KMS-11 (cell line): Measurements from ENCODE around the gene ABLIM2.

ENCODE experiments used
- H2AFZ ChIP-seq: fragments of 200-600 bp; sonication (generic); 2 replicates; pipeline ENCODE4 v1.6.1; 2016; ENCODE audit warnings: antibody characterized with exemption, mixed run types, low read depth
- H3K27ac ChIP-seq: fragments of 200-600 bp; sonication (generic); 2 replicates; pipeline ENCODE4 v1.6.1; 2016; ENCODE audit warnings: mild to moderate bottlenecking, mixed run types
- H3K27me3 ChIP-seq: fragments of 200-600 bp; sonication (generic); 2 replicates; pipeline ENCODE4 v1.6.1; 2017; ENCODE audit warnings: mild to moderate bottlenecking, low read depth, mixed run types, moderate library complexity; ENCODE audit not compliant: insufficient read depth
- H3K36me3 ChIP-seq: fragments of 200-600 bp; sonication (generic); 2 replicates; pipeline ENCODE4 v1.6.1; 2017; ENCODE audit warnings: mild to moderate bottlenecking, mixed run types; ENCODE audit not compliant: insufficient read depth
- H3K4me1 ChIP-seq: fragments of 200-600 bp; sonication (generic); 2 replicates; pipeline ENCODE4 v1.6.1; 2016; ENCODE audit warnings: mild to moderate bottlenecking, low read depth, mixed run types; ENCODE audit not compliant: poor library complexity, severe bottlenecking
- H3K4me2 ChIP-seq: fragments of 200-600 bp; sonication (generic); 2 replicates; pipeline ENCODE4 v1.7.0; 2016; ENCODE audit warnings: mild to moderate bottlenecking, mixed run types
- H3K4me3 ChIP-seq: fragments of 200-600 bp; sonication (generic); IDR thresholded peaks from 2 replicates; pipeline ENCODE4 v1.6.1; 2017; ENCODE audit warnings: low read depth, low read length, mixed read lengths; ENCODE audit not compliant: insufficient read depth
- H3K79me2 ChIP-seq: fragments of 200-600 bp; sonication (generic); 2 replicates; pipeline ENCODE4 v1.6.1; 2016; ENCODE audit warnings: low read depth, mixed run types; ENCODE audit not compliant: insufficient read depth
- H3K9ac ChIP-seq: fragments of 200-600 bp; sonication (generic); 2 replicates; pipeline ENCODE4 v1.6.1; 2016; ENCODE audit warnings: mild to moderate bottlenecking, mixed run types
- H4K20me1 ChIP-seq: fragments of 200-600 bp; sonication (generic); 2 replicates; pipeline ENCODE4 v1.6.1; 2016; ENCODE audit warnings: mild to moderate bottlenecking, mixed run types; ENCODE audit not compliant: insufficient read depth
- CTCF ChIP-seq: fragments of 200-600 bp; sonication (generic); conservative IDR thresholded peaks from 2 replicates; pipeline ENCODE4 v1.6.1; 2017; ENCODE audit warnings: low read depth, mild to moderate bottlenecking, antibody characterized with exemption, low read length, moderate library complexity, mixed read lengths

The ABLIM2 gene

DNA sequence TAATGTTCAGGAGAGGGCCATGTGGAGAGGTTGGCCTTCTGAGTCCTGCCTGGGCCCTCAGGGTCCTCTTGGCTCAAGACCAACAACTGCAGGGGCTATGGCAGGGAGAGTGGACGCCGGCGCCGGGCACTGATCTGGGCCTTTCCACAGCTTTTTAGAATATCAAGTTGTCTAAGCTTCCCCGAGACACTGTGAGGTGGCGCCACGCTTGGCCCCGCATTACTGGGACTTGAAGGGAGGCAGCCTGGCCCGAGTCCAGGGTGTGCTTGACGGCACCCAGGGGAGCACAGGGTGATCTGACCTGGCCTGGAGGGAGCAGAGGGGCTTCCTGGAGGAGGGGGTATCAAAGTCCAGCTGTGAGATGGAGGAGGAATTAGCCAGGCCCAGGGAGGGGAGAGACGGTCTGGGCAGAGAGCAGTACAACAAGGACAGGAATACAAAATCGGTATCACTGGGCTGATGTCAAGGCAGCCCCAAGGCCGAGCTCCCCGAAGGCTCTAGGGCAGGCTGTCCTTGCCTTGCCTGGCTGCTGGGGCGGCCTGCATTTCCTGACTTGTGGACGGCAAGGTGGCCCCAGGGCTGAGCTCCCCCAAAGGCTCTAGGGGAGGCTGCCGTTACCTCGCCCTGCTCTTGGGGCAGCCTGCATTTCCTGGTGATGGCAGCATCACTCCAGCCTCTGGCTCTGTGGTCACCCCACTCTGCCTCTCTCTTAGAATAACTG is 28.1 kb downstream of the ABLIM2 start:
- Histone ChIP-seq H3K9ac (no peak overlapping the region), H3K27ac (no peak overlapping the region)

GRCh38 chr4:8129785-8130184 is 28.8 kb downstream of the ABLIM2 start:
- TF ChIP-seq CTCF, result no peak
- H3K4me2 ChIP-seq, result no peak overlapping the region
- H2AFZ ChIP-seq, result no peak overlapping the region
- no peak overlapping the region for H3K4me3 ChIP-seq
- no peaks in the 10 kb centered on the region for H4K20me1 ChIP-seq
- no peaks in the 10 kb centered on the region for H3K27me3 ChIP-seq
- no peaks in the 10 kb centered on the region for H3K79me2 ChIP-seq
- H3K9ac ChIP-seq, result no peak overlapping the region
- H3K27ac ChIP-seq, result no peak overlapping the region
- H3K36me3 ChIP-seq, result no peaks in the 10 kb centered on the region
- H3K4me1 ChIP-seq, result no peaks in the 10 kb centered on the region

More for the DNA sequence above, 28.1 kb downstream of the ABLIM2 start:
- no peak for TF ChIP-seq CTCF
- Histone ChIP-seq H3K4me2 (no peak overlapping the region), H3K36me3 (no peaks in the 10 kb centered on the region), H3K27me3 (no peaks in the 10 kb centered on the region), H4K20me1 (no peaks in the 10 kb centered on the region), H3K4me1 (no peaks in the 10 kb centered on the region), H3K4me3 (no peak overlapping the region), H2AFZ (no peak overlapping the region), H3K79me2 (no peaks in the 10 kb centered on the region)

DNA sequence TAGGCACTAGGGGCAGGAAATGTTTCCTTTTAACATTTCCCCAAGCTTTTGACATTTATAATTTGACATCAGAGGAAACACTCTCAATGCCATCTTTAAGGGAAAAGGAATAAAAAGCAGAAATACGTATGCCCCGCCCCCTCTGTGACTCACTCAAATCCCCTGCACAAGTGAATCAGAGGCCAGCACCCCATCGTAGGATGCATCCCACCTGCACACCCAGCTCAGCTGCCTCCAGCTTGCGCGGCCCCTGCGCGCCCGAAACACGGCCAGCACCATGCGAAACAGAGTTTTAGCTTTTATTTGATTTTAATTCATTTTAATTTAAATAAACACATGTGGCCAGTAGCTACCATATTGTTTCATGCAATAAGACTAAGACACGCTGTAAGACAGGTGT is 29.5 kb downstream of the ABLIM2 start:
- TF ChIP-seq CTCF, result no peak
- Histone ChIP-seq H3K4me2 (no peak overlapping the region), H3K79me2 (no peaks in the 10 kb centered on the region), H2AFZ (no peak overlapping the region), H4K20me1 (no peaks in the 10 kb centered on the region), H3K27me3 (no peaks in the 10 kb centered on the region), H3K4me1 (no peaks in the 10 kb centered on the region), H3K9ac (no peak overlapping the region), H3K4me3 (no peak overlapping the region), H3K36me3 (no peaks in the 10 kb centered on the region), H3K27ac (no peak overlapping the region)

GRCh38 chr4:8128100-8128856 is 30.3 kb downstream of the ABLIM2 start:
- Histone ChIP-seq H3K9ac (no peak overlapping the region), H3K27me3 (no peaks in the 10 kb centered on the region), H3K36me3 (no peaks in the 10 kb centered on the region), H4K20me1 (no peaks in the 10 kb centered on the region), H3K4me3 (no peak overlapping the region), H3K79me2 (no peaks in the 10 kb centered on the region), H3K27ac (no peak overlapping the region), H3K4me2 (no peak overlapping the region), H2AFZ (no peak overlapping the region), H3K4me1 (no peaks in the 10 kb centered on the region)
- no peak for TF ChIP-seq CTCF
